Neural crest cell (in vitro differentiated cells): ENCODE results near the gene STIM2. TPM values are rescaled to one million over a fixed set of nuclear protein-coding genes. Genes with fewer than 3 reads are reported as not detected.

Source experiments
- DNase-seq: peaks from one replicate; pipeline ENCODE4 v3.0.0; 2021; ENCODE audit warnings: low read depth, mixed read lengths, low spot score
- H3K27ac Mint-ChIP-seq: one replicate; pipeline ENCODE4 v1.8.0; 2021; ENCODE audit warnings: mild to moderate bottlenecking, mixed read lengths; ENCODE audit not compliant: unreplicated experiment
- H3K27me3 Mint-ChIP-seq: 2 replicates; pipeline ENCODE4 v1.8.0; 2021; ENCODE audit warnings: low read depth, mild to moderate bottlenecking, mixed read lengths
- H3K36me3 Mint-ChIP-seq: 2 replicates; pipeline ENCODE4 v1.8.0; 2021; ENCODE audit warnings: low read depth, mild to moderate bottlenecking, mixed read lengths
- H3K4me1 Mint-ChIP-seq: 2 replicates; pipeline ENCODE4 v1.8.0; 2021; ENCODE audit warnings: mixed read lengths
- H3K4me3 Mint-ChIP-seq: one replicate; pipeline ENCODE4 v1.8.0; 2021; ENCODE audit warnings: mild to moderate bottlenecking, mixed read lengths
- H3K9me3 Mint-ChIP-seq: 2 replicates; pipeline ENCODE4 v1.8.0; 2021; ENCODE audit warnings: mixed read lengths
- CTCF ChIP-seq: fragments of 200-600 bp; sonication (generic); conservative IDR thresholded peaks from 2 replicates; pipeline ENCODE4 v1.5.0; 2021; ENCODE audit warnings: antibody characterized with exemption, mild to moderate bottlenecking
- total RNA-seq: library from RNA; stranded (reverse); gene quantifications from 2 replicates; pipeline ENCODE4 v1.2.1, GENCODE V29; 2021

STIM2 gene
- total RNA-seq, 1 donor from 2014 or later, result 30.5 TPM

GRCh38 chr4:26819026-26819425, 41.6 kb upstream of the STIM2 start:
- H3K36me3 Mint-ChIP-seq, result peaks cover 5% of the 10 kb centered on the region
- TF ChIP-seq CTCF, result no peak
- H3K4me1 Mint-ChIP-seq, result peaks cover 34% of the 10 kb centered on the region
- peaks cover 9% of the 10 kb centered on the region for H3K9me3 Mint-ChIP-seq
- no peak for DNase-seq
- no peak overlapping the region for H3K27ac Mint-ChIP-seq
- no peak overlapping the region for H3K4me3 Mint-ChIP-seq
- H3K27me3 Mint-ChIP-seq, result no peaks in the 10 kb centered on the region

- H3K27ac Mint-ChIP-seq, result no peak overlapping the region
- peaks cover 28% of the 10 kb centered on the region for H3K4me1 Mint-ChIP-seq
- TF ChIP-seq CTCF, result no peak
- H3K4me3 Mint-ChIP-seq, result no peak overlapping the region
- H3K27me3 Mint-ChIP-seq, result no peaks in the 10 kb centered on the region
- peaks cover 9% of the 10 kb centered on the region for H3K9me3 Mint-ChIP-seq
- H3K36me3 Mint-ChIP-seq, result peaks cover 5% of the 10 kb centered on the region
- DNase-seq, result no peak
These were observed 41.1 kb upstream of the STIM2 start for GRCh38 chr4:26819478-26820095.

DNA sequence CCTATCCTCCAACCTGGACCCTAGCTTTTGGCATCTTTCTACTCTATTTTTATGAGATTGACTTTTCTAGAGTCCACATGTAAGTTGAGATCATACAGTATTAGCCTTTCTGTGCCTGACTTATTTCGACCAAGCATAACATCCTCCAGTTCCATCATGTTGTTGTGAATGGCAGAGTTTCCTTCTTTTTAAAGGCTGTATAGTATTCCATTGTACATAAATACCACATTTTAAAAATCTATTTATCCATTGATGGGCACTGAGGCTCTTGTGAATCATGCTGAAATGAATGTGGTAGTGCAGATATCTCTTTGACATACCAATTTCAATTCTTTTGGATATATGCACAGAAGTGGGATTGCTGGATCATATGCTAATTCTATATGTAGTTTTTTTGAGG, 40.3 kb upstream of the STIM2 start:
- Mint-ChIP-seq H3K36me3 (peaks cover 5% of the 10 kb centered on the region), H3K27ac (no peak overlapping the region), H3K27me3 (no peaks in the 10 kb centered on the region), H3K9me3 (peaks cover 9% of the 10 kb centered on the region), H3K4me1 (peaks cover 23% of the 10 kb centered on the region), H3K4me3 (no peak overlapping the region)
- DNase-seq, result no peak
- no peak for TF ChIP-seq CTCF

DNA sequence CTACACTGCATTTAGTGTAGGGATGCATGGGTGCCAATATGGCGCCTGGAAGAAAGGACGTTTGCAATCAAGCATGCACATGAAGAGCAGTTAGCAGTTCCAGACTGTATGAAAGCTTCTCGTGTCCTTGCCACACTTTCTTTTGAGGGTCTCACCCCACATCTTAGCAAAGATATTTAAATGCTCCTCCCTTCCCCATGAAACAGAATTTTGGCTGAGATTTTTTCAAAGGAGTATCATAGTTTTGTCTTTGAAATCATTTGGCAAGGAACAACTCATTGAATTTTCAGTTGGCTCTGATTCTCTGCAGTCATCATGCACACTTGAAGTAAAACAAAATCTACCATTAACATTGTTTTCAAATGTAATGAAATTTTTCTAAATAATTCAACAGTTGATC, 39.6 kb upstream of the STIM2 start:
- H3K4me1 Mint-ChIP-seq, result peaks cover 16% of the 10 kb centered on the region
- no peak for TF ChIP-seq CTCF

DNA sequence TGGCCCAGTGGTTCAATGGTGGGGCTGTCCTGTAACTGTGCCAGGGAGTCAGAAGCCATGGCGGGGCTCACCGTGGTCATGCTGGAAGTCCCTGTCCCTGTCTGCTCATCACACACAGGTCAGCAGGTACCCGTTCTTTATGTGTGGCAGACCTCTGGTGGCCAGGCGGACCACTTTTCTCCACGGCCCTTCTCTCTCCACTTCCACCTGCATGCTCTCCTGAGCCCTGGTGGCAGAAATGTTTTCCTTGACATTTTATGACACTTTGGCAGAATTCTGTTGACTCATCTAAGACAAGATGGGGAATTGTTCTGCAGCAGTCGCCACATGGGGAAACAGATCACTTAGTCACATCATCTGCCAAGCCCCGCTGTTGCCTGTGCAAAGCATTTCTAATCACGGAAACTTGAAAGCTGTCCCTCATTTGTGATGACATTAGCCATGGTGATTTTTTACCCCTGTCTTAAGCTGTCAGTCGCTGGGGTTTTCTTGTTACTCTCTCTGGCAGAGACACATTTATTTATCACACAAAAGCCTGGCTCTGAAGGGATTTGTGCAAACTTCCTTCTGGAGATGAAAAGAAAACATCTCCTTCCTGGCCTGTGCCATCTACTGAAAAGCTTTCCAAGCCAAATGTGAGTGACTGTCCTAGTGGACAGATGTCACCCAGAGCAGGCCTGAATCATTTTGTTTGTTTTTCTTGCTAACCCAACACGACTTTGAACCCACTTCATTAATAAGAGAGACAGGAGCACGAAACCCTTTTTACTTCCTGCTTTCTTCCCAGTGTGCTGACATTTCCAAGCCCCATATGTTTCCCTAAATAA, 38.8 kb upstream of the STIM2 start:
- H3K4me3 Mint-ChIP-seq, result no peak overlapping the region
- H3K4me1 Mint-ChIP-seq, result peaks cover 10% of the 10 kb centered on the region
- peak; percentile 13 for TF ChIP-seq CTCF
- no peak overlapping the region for H3K27ac Mint-ChIP-seq
- H3K27me3 Mint-ChIP-seq, result no peaks in the 10 kb centered on the region
- DNase-seq, result no peak
- H3K36me3 Mint-ChIP-seq, result peaks cover 5% of the 10 kb centered on the region
- peaks cover 9% of the 10 kb centered on the region for H3K9me3 Mint-ChIP-seq

More for the DNA sequence above, 39.6 kb upstream of the STIM2 start:
- Mint-ChIP-seq H3K27ac (no peak overlapping the region), H3K27me3 (no peaks in the 10 kb centered on the region), H3K4me3 (no peak overlapping the region), H3K9me3 (peaks cover 9% of the 10 kb centered on the region), H3K36me3 (peaks cover 5% of the 10 kb centered on the region)
- DNase-seq, result no peak
